PC-3 (cell line): ENCODE measurements around the gene CHRNA4.

Experiments
- CTCF ChIP-seq: fragments of 300-600 bp; sonication (generic); conservative IDR thresholded peaks from 2 replicates; pipeline ENCODE4 v1.5.1; 2017; ENCODE audit warnings: antibody characterized with exemption, low read depth, mild to moderate bottlenecking, low read length
- EZH2 ChIP-seq: fragments of 300-600 bp; sonication (generic); IDR thresholded peaks from one replicate; pipeline ENCODE4 v1.6.1; 2017; ENCODE audit warnings: antibody characterized with exemption, mild to moderate bottlenecking, low read length; ENCODE audit not compliant: unreplicated experiment

- no peak for TF ChIP-seq CTCF
- no peak for TF ChIP-seq EZH2
These were observed 46.4 kb downstream of the CHRNA4 start for GRCh38 chr20:63314566-63315239.
